HepG2 (cell line): ENCODE results near the gene TEKT5. TPM values are rescaled to one million over a fixed set of nuclear protein-coding genes. Genes with fewer than 3 reads are reported as not detected.

Source experiments
- CC2D1A ChIP-seq: sonication (generic); formaldehyde crosslinking; IDR thresholded peaks from 2 replicates; pipeline ENCODE4 v1.8.1; 2023; ENCODE audit warnings: mild to moderate bottlenecking, missing genetic modification reagents
- HMG20B ChIP-seq: conservative IDR thresholded peaks from 2 replicates; pipeline ENCODE4 v1.6.1; 2016; ENCODE audit warnings: missing genetic modification reagents, missing compliant biosample characterization
- HMGA1 ChIP-seq: sonication (generic); formaldehyde crosslinking; conservative IDR thresholded peaks from 2 replicates; pipeline ENCODE4 v1.4.0; 2020; ENCODE audit warnings: missing genetic modification reagents
- JDP2 ChIP-seq: sonication (generic); formaldehyde crosslinking; IDR thresholded peaks from 2 replicates; pipeline ENCODE4 v1.8.1; 2022; ENCODE audit warnings: missing genetic modification reagents, borderline replicate concordance
- LCORL ChIP-seq, 2 experiments: fragments of 450-650 bp in 1 of 2; sonication (generic) in 1 of 2; formaldehyde crosslinking in 1 of 2; IDR thresholded peaks; 2 replicates each; pipeline versions ENCODE4 v1.5.0 to v1.6.1; 2017 to 2020; ENCODE audit warnings: antibody characterized with exemption in 1 of 2, missing genetic modification reagents in 1 of 2
- RAD21 ChIP-seq: fragments of 450-650 bp; formaldehyde crosslinking; IDR thresholded peaks from 2 replicates; pipeline ENCODE4 v1.5.0; 2020; ENCODE audit warnings: mild to moderate bottlenecking
- SAFB2 ChIP-seq: sonication (generic); formaldehyde crosslinking; IDR thresholded peaks from 2 replicates; pipeline ENCODE4 v1.5.1; 2020; ENCODE audit warnings: missing genetic modification reagents, low read depth, mild to moderate bottlenecking, borderline replicate concordance
- SMAD9 ChIP-seq: sonication (generic); formaldehyde crosslinking; IDR thresholded peaks from 2 replicates; pipeline ENCODE4 v1.5.1; 2020; ENCODE audit warnings: mild to moderate bottlenecking, missing genetic modification reagents
- SRF ChIP-seq: IDR thresholded peaks from 2 replicates; pipeline ENCODE4 v1.6.1; 2011; ENCODE audit warnings: mild to moderate bottlenecking, low read depth, low read length, moderate library complexity
- TAF1 ChIP-seq: sonication (generic); formaldehyde crosslinking; IDR thresholded peaks from 2 replicates; pipeline ENCODE4 v1.4.0; 2020; ENCODE audit warnings: missing genetic modification reagents
- TGIF2 ChIP-seq: IDR thresholded peaks from 2 replicates; pipeline ENCODE4 v1.6.1; 2016; ENCODE audit warnings: control low read depth, missing compliant biosample characterization
- THYN1 ChIP-seq: sonication (generic); formaldehyde crosslinking; IDR thresholded peaks from 2 replicates; pipeline ENCODE4 v1.8.1; 2023; ENCODE audit warnings: low read depth, mild to moderate bottlenecking, moderate library complexity, missing genetic modification reagents, borderline replicate concordance
- ZNF17 ChIP-seq: sonication (generic); formaldehyde crosslinking; IDR thresholded peaks from 2 replicates; pipeline ENCODE4 v1.5.0; 2020; ENCODE audit warnings: mild to moderate bottlenecking, missing genetic modification reagents
- ZNF333 ChIP-seq: sonication (generic); formaldehyde crosslinking; IDR thresholded peaks from 2 replicates; pipeline ENCODE4 v1.4.0; 2020; ENCODE audit warnings: mild to moderate bottlenecking, missing genetic modification reagents, borderline replicate concordance
- ZNF335 ChIP-seq: sonication (generic); formaldehyde crosslinking; IDR thresholded peaks from 2 replicates; pipeline ENCODE4 v1.4.0; 2020; ENCODE audit warnings: missing genetic modification reagents
- ZNF747 ChIP-seq: sonication (generic); formaldehyde crosslinking; IDR thresholded peaks from 2 replicates; pipeline ENCODE4 v1.8.1; 2023; ENCODE audit warnings: missing genetic modification reagents, mild to moderate bottlenecking, borderline replicate concordance
- ZNF816 ChIP-seq: sonication (generic); formaldehyde crosslinking; IDR thresholded peaks from 2 replicates; pipeline ENCODE4 v1.8.0; 2022; ENCODE audit warnings: missing genetic modification reagents, mild to moderate bottlenecking, borderline replicate concordance
- polyA plus RNA-seq, 8 experiments: library from polyadenylated mRNA; depleted of rRNA in 3 of 8; stranded (reverse) in 7 of 8; unstranded in 1 of 8; fragments of >200 nt; fragmentation: Illumina TruSeq in 4 of 8; extraction: Trizol in 4 of 8; gene quantifications; 2 replicates each; pipeline versions ENCODE4 v1.2.1 to v1.2.3, GENCODE V29; 2011 to 2016; ENCODE audit warnings: low read depth in 4 of 8, missing spikeins in 1 of 8, mixed read lengths in 1 of 8; ENCODE audit not compliant: insufficient read depth in 1 of 8
- total RNA-seq, 5 experiments: library from RNA; depleted of rRNA; stranded (reverse); fragments of >200 nt; fragmentation: Illumina TruSeq; extraction: Trizol; gene quantifications; 2 replicates each; pipeline ENCODE4 v1.2.3, GENCODE V29; 2016; ENCODE audit warnings: low read depth in 1 of 5
- TF ChIP-seq, protein P1 (sequence below): sonication (generic); formaldehyde crosslinking; IDR thresholded peaks from 2 replicates; pipeline ENCODE4 v1.8.1; 2023; ENCODE audit warnings: mild to moderate bottlenecking, moderate library complexity, missing genetic modification reagents
- TF ChIP-seq, protein P2 (sequence below): sonication (generic); formaldehyde crosslinking; IDR thresholded peaks from 2 replicates; pipeline ENCODE4 v1.5.1; 2020; ENCODE audit warnings: mild to moderate bottlenecking, missing genetic modification reagents, borderline replicate concordance
- TF ChIP-seq, protein P3 (sequence below): sonication (generic); formaldehyde crosslinking; IDR thresholded peaks from 2 replicates; pipeline ENCODE4 v1.5.1; 2020; ENCODE audit warnings: missing genetic modification reagents, mild to moderate bottlenecking, borderline replicate concordance

TEKT5 gene
- total and polyA plus RNA-seq, 2 of the 13 experiments (the other 11 are each of a cell fraction or from before 2014, with no cell fraction given) = 0.16 TPM; not detected in 1

DNA sequence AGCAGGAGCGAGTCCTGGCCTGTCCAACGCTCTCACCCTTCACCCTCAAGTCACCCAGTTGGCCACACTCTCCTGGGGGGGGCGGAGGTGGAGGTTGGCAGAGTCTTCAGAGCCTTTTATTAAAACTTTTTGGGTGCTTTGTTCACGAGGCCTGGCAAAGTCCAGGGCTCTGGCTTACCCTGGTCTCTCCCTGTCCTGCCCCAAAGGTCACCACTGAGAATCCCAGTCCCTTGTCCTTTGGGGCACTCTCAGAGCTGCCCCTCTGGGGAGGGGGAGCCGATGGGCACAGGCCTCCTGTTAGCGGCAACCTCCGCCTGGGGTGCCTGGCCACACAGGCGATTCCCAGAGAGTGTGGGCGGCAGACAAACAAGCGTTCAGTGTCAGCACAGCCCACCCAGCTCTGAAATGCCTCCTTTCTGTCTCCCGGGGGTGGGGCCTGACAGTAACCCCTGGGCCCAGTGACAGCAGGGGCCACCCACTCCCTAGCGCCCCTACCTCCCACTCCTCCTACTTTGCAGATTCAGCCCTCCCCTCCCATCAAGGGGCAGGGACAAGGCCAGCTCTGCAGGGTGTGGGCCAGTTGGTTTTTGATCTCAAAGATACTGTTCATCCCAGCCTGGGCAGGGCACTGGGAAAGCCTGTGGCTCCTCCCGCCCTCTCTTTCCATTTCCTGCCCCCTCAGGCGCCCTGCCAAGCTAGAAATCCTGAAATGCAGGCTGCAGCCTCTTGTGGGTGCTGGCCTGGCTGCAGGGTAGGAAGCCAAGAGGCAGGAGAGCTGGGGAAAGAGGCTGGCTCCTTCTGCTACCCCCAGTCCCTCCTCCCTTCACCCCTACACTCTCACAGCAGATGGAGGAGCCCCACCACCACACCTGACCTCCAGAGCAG, 77.7 kb downstream of the TEKT5 start (continued):
- no peak for TF ChIP-seq SRF
- TF ChIP-seq HMG20B (CRISPR knock-in tag) = peak; percentile 62; the same call in 1 of the 2 replicates
- peak; percentile 91 for TF ChIP-seq ZNF747
- no peak; the same call in 1 of the 2 replicates for TF ChIP-seq RAD21 (CRISPR knock-in tag)
- peak; percentile 78; the same call in 1 of the 2 replicates for TF ChIP-seq ZNF333 (CRISPR knock-in tag)
- TF ChIP-seq, protein P1, sequence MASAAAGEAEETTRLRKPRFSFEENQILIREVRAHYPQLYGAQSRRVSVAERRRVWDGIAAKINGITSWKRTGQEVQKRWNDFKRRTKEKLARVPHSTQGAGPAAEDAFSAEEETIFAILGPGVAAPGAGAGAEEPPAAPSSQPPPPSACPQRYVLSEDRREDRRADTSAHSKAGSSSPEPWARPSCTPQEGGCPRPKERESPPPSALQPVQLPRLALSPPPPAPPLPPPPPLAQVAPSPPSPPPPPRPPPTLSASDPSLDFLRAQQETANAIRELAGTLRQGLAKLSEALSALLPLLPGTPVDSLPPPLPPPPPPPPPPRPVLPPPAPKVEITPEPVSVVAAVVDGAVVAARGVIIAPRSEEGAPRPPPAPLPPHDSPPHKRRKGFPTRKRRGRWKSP (CRISPR knock-in tag) = peak; percentile 81; the same call in 1 of the 2 replicates
- no peak for TF ChIP-seq ZNF17 (CRISPR knock-in tag)
- peak; percentile 89 for TF ChIP-seq TGIF2 (CRISPR knock-in tag)
- TF ChIP-seq SAFB2 = peak; percentile 78; the same call in 1 of the 2 replicates
- TF ChIP-seq, protein P2, sequence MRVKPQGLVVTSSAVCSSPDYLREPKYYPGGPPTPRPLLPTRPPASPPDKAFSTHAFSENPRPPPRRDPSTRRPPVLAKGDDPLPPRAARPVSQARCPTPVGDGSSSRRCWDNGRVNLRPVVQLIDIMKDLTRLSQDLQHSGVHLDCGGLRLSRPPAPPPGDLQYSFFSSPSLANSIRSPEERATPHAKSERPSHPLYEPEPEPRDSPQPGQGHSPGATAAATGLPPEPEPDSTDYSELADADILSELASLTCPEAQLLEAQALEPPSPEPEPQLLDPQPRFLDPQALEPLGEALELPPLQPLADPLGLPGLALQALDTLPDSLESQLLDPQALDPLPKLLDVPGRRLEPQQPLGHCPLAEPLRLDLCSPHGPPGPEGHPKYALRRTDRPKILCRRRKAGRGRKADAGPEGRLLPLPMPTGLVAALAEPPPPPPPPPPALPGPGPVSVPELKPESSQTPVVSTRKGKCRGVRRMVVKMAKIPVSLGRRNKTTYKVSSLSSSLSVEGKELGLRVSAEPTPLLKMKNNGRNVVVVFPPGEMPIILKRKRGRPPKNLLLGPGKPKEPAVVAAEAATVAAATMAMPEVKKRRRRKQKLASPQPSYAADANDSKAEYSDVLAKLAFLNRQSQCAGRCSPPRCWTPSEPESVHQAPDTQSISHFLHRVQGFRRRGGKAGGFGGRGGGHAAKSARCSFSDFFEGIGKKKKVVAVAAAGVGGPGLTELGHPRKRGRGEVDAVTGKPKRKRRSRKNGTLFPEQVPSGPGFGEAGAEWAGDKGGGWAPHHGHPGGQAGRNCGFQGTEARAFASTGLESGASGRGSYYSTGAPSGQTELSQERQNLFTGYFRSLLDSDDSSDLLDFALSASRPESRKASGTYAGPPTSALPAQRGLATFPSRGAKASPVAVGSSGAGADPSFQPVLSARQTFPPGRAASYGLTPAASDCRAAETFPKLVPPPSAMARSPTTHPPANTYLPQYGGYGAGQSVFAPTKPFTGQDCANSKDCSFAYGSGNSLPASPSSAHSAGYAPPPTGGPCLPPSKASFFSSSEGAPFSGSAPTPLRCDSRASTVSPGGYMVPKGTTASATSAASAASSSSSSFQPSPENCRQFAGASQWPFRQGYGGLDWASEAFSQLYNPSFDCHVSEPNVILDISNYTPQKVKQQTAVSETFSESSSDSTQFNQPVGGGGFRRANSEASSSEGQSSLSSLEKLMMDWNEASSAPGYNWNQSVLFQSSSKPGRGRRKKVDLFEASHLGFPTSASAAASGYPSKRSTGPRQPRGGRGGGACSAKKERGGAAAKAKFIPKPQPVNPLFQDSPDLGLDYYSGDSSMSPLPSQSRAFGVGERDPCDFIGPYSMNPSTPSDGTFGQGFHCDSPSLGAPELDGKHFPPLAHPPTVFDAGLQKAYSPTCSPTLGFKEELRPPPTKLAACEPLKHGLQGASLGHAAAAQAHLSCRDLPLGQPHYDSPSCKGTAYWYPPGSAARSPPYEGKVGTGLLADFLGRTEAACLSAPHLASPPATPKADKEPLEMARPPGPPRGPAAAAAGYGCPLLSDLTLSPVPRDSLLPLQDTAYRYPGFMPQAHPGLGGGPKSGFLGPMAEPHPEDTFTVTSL (CRISPR knock-in tag) = peak; percentile 70; the same call in 1 of the 2 replicates
- TF ChIP-seq, protein P3, sequence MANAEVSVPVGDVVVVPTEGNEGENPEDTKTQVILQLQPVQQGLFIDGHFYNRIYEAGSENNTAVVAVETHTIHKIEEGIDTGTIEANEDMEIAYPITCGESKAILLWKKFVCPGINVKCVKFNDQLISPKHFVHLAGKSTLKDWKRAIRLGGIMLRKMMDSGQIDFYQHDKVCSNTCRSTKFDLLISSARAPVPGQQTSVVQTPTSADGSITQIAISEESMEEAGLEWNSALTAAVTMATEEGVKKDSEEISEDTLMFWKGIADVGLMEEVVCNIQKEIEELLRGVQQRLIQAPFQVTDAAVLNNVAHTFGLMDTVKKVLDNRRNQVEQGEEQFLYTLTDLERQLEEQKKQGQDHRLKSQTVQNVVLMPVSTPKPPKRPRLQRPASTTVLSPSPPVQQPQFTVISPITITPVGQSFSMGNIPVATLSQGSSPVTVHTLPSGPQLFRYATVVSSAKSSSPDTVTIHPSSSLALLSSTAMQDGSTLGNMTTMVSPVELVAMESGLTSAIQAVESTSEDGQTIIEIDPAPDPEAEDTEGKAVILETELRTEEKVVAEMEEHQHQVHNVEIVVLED = 0 out of 2 replicates have a peak, but pooled peaks have one; percentile 62
- TF ChIP-seq ZNF816 = peak; percentile 83; the same call in 1 of the 2 replicates
- TF ChIP-seq ZNF335 (CRISPR knock-in tag) = 0 out of 2 replicates have a peak, but pooled peaks have one; percentile 20
- no peak for TF ChIP-seq SMAD9 (CRISPR knock-in tag)
- peak; percentile 56; the same call in 1 of the 2 replicates for TF ChIP-seq CC2D1A
- no peak for TF ChIP-seq JDP2 (CRISPR knock-in tag)
- peak; percentile 46; the same call in 1 of the 2 replicates for TF ChIP-seq TAF1 (CRISPR knock-in tag)
- peak; percentile 27; the same call in 1 of the 2 replicates for TF ChIP-seq THYN1 (CRISPR knock-in tag)
- TF ChIP-seq HMGA1 (CRISPR knock-in tag) = no peak
- TF ChIP-seq LCORL (IDR thresholded peaks at IDR 0.05) = no peak
- TF ChIP-seq LCORL (CRISPR knock-in tag; IDR thresholded peaks at IDR 0.05) = peak; percentile 99
